ENCODE results near the gene BRINP3.

BRINP3 gene

GRCh38 chr1:190322274-190322673, 155.4 kb downstream of the BRINP3 start:
- no peak for DNase-seq (ENCODE audit: low read depth)

- no peak for DNase-seq (ENCODE audit: low read depth)
Measured at GRCh38 chr1:190320952-190321351, 156.7 kb downstream of the BRINP3 start.

GRCh38 chr1:190312763-190313162, 164.9 kb downstream of the BRINP3 start:
- DNase-seq (ENCODE audit: low read depth) = no peak

GRCh38 chr1:190303501-190303900, 174.2 kb downstream of the BRINP3 start:
- DNase-seq (ENCODE audit: low read depth) = no peak

GRCh38 chr1:190296453-190296852, 181.2 kb downstream of the BRINP3 start:
- no peak for DNase-seq (ENCODE audit: low read depth)

GRCh38 chr1:190289897-190290296, 187.8 kb downstream of the BRINP3 start:
- DNase-seq (ENCODE audit: low read depth) = no peak

GRCh38 chr1:190286111-190286510, 191.6 kb downstream of the BRINP3 start:
- DNase-seq (ENCODE audit: low read depth) = no peak

GRCh38 chr1:190277107-190277506, 200.6 kb downstream of the BRINP3 start:
- no peak for DNase-seq (ENCODE audit: low read depth)

- DNase-seq (ENCODE audit: low read depth) = no peak
Measured at GRCh38 chr1:190274721-190275120, 202.9 kb downstream of the BRINP3 start.

GRCh38 chr1:190273161-190273560, 204.5 kb downstream of the BRINP3 start:
- no peak for DNase-seq (ENCODE audit: low read depth)

- no peak for DNase-seq (ENCODE audit: low read depth)
Measured at GRCh38 chr1:190262538-190262937, 215.1 kb downstream of the BRINP3 start.

GRCh38 chr1:190259424-190259823, 218.2 kb downstream of the BRINP3 start:
- no peak for DNase-seq (ENCODE audit: low read depth)

- DNase-seq (ENCODE audit: low read depth) = no peak
Measured at GRCh38 chr1:190258003-190258402, 219.7 kb downstream of the BRINP3 start.

GRCh38 chr1:190252046-190252445, 225.6 kb downstream of the BRINP3 start:
- DNase-seq (ENCODE audit: low read depth) = no peak

GRCh38 chr1:190250368-190250767, 227.3 kb downstream of the BRINP3 start:
- DNase-seq (ENCODE audit: low read depth) = no peak

- no peak for DNase-seq (ENCODE audit: low read depth)
Measured at GRCh38 chr1:190244406-190244805, 233.3 kb downstream of the BRINP3 start.

- no peak for DNase-seq (ENCODE audit: low read depth)
Measured at GRCh38 chr1:190243056-190243455, 234.6 kb downstream of the BRINP3 start.

GRCh38 chr1:190226006-190226405, 251.7 kb downstream of the BRINP3 start:
- no peak for DNase-seq (ENCODE audit: low read depth)

GRCh38 chr1:190212450-190212849, 265.2 kb downstream of the BRINP3 start:
- no peak for DNase-seq (ENCODE audit: low read depth)

- DNase-seq (ENCODE audit: low read depth) = no peak
Measured at GRCh38 chr1:190207733-190208132, 269.9 kb downstream of the BRINP3 start.

GRCh38 chr1:190205713-190206112, 272.0 kb downstream of the BRINP3 start:
- no peak for DNase-seq (ENCODE audit: low read depth)

GRCh38 chr1:190196020-190196419, 281.6 kb downstream of the BRINP3 start:
- no peak for DNase-seq (ENCODE audit: low read depth)

- no peak for DNase-seq (ENCODE audit: low read depth)
Measured at GRCh38 chr1:190193508-190194115, 284.1 kb downstream of the BRINP3 start.

- DNase-seq (ENCODE audit: low read depth) = no peak
Measured at GRCh38 chr1:190192627-190193026, 285.0 kb downstream of the BRINP3 start.

GRCh38 chr1:190183588-190183987, 294.1 kb downstream of the BRINP3 start:
- no peak for DNase-seq (ENCODE audit: low read depth)
